A204.1 (cell line): ENCODE results near the gene PAK1.
"Not testable (repeated sequence)": the region's sequence is repeated elsewhere in the genome, so short reads cannot be mapped to it uniquely, and the experiment has no call there.

Experiments used
- FAIRE-seq: peaks from 2 replicates; lab custom pipeline; 2012; peaks lifted over from hg19 to GRCh38; lab: Jason Lieb, UNC

Gene PAK1

GRCh38 chr11:77473801-77474683 is at the start of gene PAK1:
TSS of gene PAK1 (minus strand) at chr11:77474094. CDS start at chr11:77392520, 81,574 bp downstream.
- FAIRE-seq = no peak

- no peak for FAIRE-seq
These were observed 48.3 kb upstream of the PAK1 start for GRCh38 chr11:77522215-77522614.

GRCh38 chr11:77519847-77520246 is 46.0 kb upstream of the PAK1 start:
- FAIRE-seq = no peak

GRCh38 chr11:77518471-77518870 is 44.6 kb upstream of the PAK1 start:
- no peak for FAIRE-seq

GRCh38 chr11:77517753-77518152 is 43.9 kb upstream of the PAK1 start:
- no peak for FAIRE-seq

- no peak for FAIRE-seq
These were observed 43.3 kb upstream of the PAK1 start for GRCh38 chr11:77517226-77517625.

GRCh38 chr11:77515483-77515882 is 41.6 kb upstream of the PAK1 start:
- no peak for FAIRE-seq

- no peak for FAIRE-seq
These were observed 41.2 kb upstream of the PAK1 start for GRCh38 chr11:77515063-77515462.

GRCh38 chr11:77512092-77512491 is 38.2 kb upstream of the PAK1 start:
- no peak for FAIRE-seq

- no peak for FAIRE-seq
These were observed 37.0 kb upstream of the PAK1 start for GRCh38 chr11:77510851-77511250.

- FAIRE-seq = no peak
These were observed 36.2 kb upstream of the PAK1 start for GRCh38 chr11:77510095-77510494.

- FAIRE-seq = no peak
These were observed 34.1 kb upstream of the PAK1 start for GRCh38 chr11:77508019-77508418.

- FAIRE-seq = no peak
These were observed 33.0 kb upstream of the PAK1 start for GRCh38 chr11:77506857-77507256.

GRCh38 chr11:77505956-77506355 is 32.1 kb upstream of the PAK1 start:
- no peak for FAIRE-seq

GRCh38 chr11:77503006-77503405 is 29.1 kb upstream of the PAK1 start:
- no peak for FAIRE-seq

GRCh38 chr11:77502346-77502905 is 28.5 kb upstream of the PAK1 start:
- no peak for FAIRE-seq

GRCh38 chr11:77501758-77502157 is 27.9 kb upstream of the PAK1 start:
- FAIRE-seq = no peak

- no peak for FAIRE-seq
These were observed 23.5 kb upstream of the PAK1 start for GRCh38 chr11:77497368-77497767.

- no peak for FAIRE-seq
These were observed 21.6 kb upstream of the PAK1 start for GRCh38 chr11:77495526-77495925.

- not testable (repeated sequence) for FAIRE-seq
These were observed 16.1 kb upstream of the PAK1 start for GRCh38 chr11:77490035-77490434.

GRCh38 chr11:77487790-77488189 is 13.9 kb upstream of the PAK1 start:
- FAIRE-seq = no peak

- no peak for FAIRE-seq
These were observed 6.0 kb upstream of the PAK1 start for GRCh38 chr11:77479746-77480352.

GRCh38 chr11:77475206-77475605 is 1.3 kb upstream of the PAK1 start:
- no peak for FAIRE-seq

- no peak for FAIRE-seq
These were observed 778 bp upstream of the PAK1 start for GRCh38 chr11:77474684-77475060.
